DND-41 (cell line): Measurements from ENCODE around the gene BCL7C.

Source experiments
- ATAC-seq: fragments of 200-7000 bp; cut with Tn5 transposase; 3 replicates; pipeline ENCODE4 v1.9.1; 2021; ENCODE audit warnings: low read depth; ENCODE audit not compliant: insufficient read depth
- DNase-seq: peaks from one replicate; pipeline ENCODE4 v3.0.0-alpha.2; 2020
- H2AFZ ChIP-seq: 2 replicates; pipeline ENCODE4 v1.6.0; 2012; ENCODE audit warnings: low read depth, low read length
- H3K27ac ChIP-seq: 2 replicates; pipeline ENCODE4 v1.5.1; 2012; ENCODE audit warnings: low read length, inconsistent platforms
- H3K27me3 ChIP-seq: fragments of 200-600 bp; sonication (generic); 2 replicates; pipeline ENCODE4 v1.6.0; 2012; ENCODE audit warnings: low read length, mild to moderate bottlenecking, inconsistent platforms; ENCODE audit not compliant: insufficient read depth, poor library complexity
- H3K36me3 ChIP-seq: 2 replicates; pipeline ENCODE4 v1.5.1; 2012; ENCODE audit warnings: low read length, inconsistent platforms; ENCODE audit not compliant: insufficient read depth
- H3K4me1 ChIP-seq: 2 replicates; pipeline ENCODE4 v1.5.1; 2012; ENCODE audit warnings: mild to moderate bottlenecking, low read length; ENCODE audit not compliant: insufficient read depth
- H3K4me2 ChIP-seq: 2 replicates; pipeline ENCODE4 v1.6.0; 2012; ENCODE audit warnings: mild to moderate bottlenecking, moderate library complexity, low read length, inconsistent platforms; ENCODE audit not compliant: insufficient read depth
- H3K4me3 ChIP-seq, 2 experiments: fragments of 200-600 bp in 1 of 2; shearing (Covaris generic) in 1 of 2; 2 replicates each; pipeline ENCODE4 v1.5.1; 2012 to 2016; ENCODE audit warnings: inconsistent platforms in 2 of 2, low read length in 2 of 2, mild to moderate bottlenecking in 2 of 2, low read depth in 1 of 2, moderate library complexity in 1 of 2
- H3K79me2 ChIP-seq: 2 replicates; pipeline ENCODE4 v1.6.0; 2012; ENCODE audit warnings: low read length, inconsistent platforms; ENCODE audit not compliant: insufficient read depth
- H3K9ac ChIP-seq: 2 replicates; pipeline ENCODE4 v1.6.0; 2012; ENCODE audit warnings: low read depth, mild to moderate bottlenecking, inconsistent platforms, low read length, moderate library complexity
- H3K9me3 ChIP-seq: 2 replicates; pipeline ENCODE4 v1.5.1; 2012; ENCODE audit warnings: low read length, moderate library complexity, mild to moderate bottlenecking, inconsistent platforms; ENCODE audit not compliant: insufficient read depth, severe bottlenecking
- H4K20me1 ChIP-seq: 2 replicates; pipeline ENCODE4 v1.6.0; 2012; ENCODE audit warnings: low read length; ENCODE audit not compliant: insufficient read depth
- EZH2 ChIP-seq: IDR thresholded peaks from 3 replicates; pipeline ENCODE4 v1.6.1; 2012; ENCODE audit warnings: borderline replicate concordance, low read depth, mild to moderate bottlenecking, moderate library complexity, low read length, inconsistent platforms; ENCODE audit not compliant: severe bottlenecking
- TF ChIP-seq, protein P1 (sequence below): IDR thresholded peaks from 2 replicates; pipeline ENCODE4 v1.5.1; 2012; ENCODE audit warnings: borderline replicate concordance, low read length, moderate library complexity, mild to moderate bottlenecking; ENCODE audit not compliant: poor library complexity, severe bottlenecking; ENCODE audit errors: extremely low read depth

The BCL7C gene

DNA sequence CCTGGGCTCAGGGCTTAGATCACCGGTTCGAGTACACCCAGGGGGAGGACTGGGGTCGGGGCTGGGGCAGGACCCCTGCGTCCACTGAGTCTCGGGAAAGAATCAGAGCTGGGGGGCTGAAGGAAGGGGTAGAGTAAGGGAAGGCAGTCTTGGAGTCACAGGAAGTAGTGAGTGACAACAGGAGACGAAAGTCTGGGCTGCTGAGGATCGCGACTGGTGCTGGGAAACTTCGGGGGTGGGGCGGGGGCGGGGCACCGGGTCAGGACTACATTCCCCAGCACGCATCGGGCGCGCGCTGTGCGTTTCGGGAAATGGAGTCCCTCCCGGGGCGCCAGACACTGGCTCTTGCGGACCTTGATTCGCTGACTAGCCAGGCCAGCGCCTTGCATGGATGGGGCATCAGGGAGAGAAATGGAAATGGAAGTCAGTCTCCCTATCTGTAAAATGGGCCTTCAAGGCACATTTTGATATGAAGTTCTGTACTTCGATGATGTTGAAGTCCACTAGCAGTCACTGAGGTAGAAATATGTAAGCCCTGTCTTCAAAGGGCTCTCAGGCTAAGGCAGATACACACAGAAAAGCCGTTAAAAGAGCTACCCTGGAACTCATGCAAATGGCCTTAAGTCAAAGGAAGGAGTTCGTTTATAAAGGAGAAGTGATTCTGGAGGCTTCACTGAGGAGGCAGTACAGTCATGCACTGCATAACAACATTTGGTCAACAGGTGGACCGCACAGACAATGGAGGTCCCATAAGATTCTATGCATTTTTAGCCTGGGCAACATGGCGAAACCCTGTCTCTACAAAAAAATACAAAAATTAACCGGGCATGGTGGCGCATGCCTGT lies 3.2 kb upstream of the BCL7C start:
- ATAC-seq (no peak), DNase-seq (no peak)
- Histone ChIP-seq H3K4me3 (no peak overlapping the region), H3K36me3 (no peaks in the 10 kb centered on the region), H3K27ac (no peak overlapping the region), H3K4me1 (peaks cover 30% of the 10 kb centered on the region), H3K79me2 (peaks cover 4% of the 10 kb centered on the region), H3K4me2 (no peak overlapping the region), H4K20me1 (no peaks in the 10 kb centered on the region), H3K9ac (no peak overlapping the region), H2AFZ (no peak overlapping the region), H3K9me3 (no peaks in the 10 kb centered on the region), H3K27me3 (no peaks in the 10 kb centered on the region)
- no peak for TF ChIP-seq EZH2
- TF ChIP-seq, protein P1, sequence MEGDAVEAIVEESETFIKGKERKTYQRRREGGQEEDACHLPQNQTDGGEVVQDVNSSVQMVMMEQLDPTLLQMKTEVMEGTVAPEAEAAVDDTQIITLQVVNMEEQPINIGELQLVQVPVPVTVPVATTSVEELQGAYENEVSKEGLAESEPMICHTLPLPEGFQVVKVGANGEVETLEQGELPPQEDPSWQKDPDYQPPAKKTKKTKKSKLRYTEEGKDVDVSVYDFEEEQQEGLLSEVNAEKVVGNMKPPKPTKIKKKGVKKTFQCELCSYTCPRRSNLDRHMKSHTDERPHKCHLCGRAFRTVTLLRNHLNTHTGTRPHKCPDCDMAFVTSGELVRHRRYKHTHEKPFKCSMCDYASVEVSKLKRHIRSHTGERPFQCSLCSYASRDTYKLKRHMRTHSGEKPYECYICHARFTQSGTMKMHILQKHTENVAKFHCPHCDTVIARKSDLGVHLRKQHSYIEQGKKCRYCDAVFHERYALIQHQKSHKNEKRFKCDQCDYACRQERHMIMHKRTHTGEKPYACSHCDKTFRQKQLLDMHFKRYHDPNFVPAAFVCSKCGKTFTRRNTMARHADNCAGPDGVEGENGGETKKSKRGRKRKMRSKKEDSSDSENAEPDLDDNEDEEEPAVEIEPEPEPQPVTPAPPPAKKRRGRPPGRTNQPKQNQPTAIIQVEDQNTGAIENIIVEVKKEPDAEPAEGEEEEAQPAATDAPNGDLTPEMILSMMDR: no peak

DNA sequence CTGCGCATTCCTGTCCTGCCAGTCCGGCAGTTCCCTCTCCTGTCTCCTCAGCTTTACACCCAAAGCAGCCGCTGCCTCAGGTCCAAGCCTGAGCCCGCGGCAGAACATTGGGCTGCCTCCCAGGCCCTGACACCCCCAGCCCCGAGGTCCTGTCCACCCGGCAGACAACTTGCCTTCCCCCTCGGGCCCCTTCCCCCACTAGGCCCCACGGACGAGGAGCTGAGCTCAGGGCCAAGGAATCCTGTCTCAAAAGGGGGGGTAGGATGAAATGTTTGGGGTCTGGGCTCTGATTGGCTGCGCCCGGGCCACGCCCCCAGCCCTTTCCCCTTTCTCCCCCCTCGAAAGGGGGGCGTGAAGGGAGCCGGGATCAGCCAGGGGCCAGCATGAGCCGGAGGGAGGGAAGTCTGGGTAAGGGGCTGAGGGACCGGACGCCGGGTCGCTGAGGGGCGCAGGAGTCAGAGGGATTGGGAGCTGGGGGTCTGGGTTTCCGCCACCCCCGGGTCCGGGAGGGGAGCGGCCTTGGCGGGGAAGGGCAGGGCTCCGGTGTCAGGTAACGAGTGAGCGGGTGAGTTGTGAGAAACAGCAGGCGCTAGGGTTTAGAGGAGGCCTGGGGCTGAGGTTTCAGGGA lies 2.5 kb upstream of the BCL7C start, which contains the start of gene CTF1:
CTF1 (plus strand) TSS at position 354 of the 628 bp plus-strand sequence; CDS start at position 384, 30 bp downstream.
- DNase-seq: no peak
- Histone ChIP-seq H3K4me2 (no peak within 1 kb of the TSS), H3K79me2 (peaks cover 4% of the 10 kb centered on the region), H4K20me1 (no peaks in the 10 kb centered on the region), H3K4me3 (no peak within 1 kb of the TSS), H3K27ac (no peak within 1 kb of the TSS), H3K9me3 (no peaks in the 10 kb centered on the region), H3K4me1 (peaks cover 24% of the 10 kb centered on the region), H3K36me3 (no peaks in the 10 kb centered on the region), H2AFZ (no peak within 1 kb of the TSS), H3K27me3 (no peaks in the 10 kb centered on the region), H3K9ac (no peak within 1 kb of the TSS)
- no peak for TF ChIP-seq EZH2
- TF ChIP-seq, protein P1: no peak
- ATAC-seq: no peak

DNA sequence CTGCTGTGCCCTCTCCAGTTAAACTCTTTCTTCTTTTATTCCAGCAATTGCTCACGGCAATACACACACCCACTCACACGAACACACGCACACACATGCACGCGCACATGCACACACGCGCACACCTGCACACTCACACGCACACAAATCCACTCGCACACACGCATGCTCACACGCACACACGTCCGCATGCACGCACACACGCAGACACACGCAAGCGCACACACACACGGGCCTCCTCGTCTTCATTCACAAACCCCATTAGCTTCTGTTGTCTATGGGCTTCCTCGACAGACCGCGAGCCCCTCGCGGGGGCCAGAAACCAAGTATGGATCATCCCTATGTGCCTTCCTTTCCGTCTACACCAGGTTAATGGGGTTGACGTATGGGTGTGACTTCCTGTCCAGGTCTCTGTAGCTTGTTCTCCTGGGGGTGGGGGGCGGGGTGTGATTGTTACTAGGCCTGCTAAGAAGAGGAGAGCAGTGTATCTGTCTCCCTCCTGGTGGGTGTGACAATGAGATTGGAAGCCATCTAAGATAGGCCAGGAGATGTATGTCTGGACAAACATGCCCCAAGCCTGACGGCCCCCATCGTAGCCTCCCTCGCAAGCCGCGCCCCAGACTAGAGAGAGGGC lies 1.9 kb upstream of the BCL7C start:
- Histone ChIP-seq H3K79me2 (peaks cover 4% of the 10 kb centered on the region), H3K27ac (no peak overlapping the region), H3K4me2 (no peak overlapping the region), H3K27me3 (no peaks in the 10 kb centered on the region), H3K9me3 (no peaks in the 10 kb centered on the region), H3K9ac (no peak overlapping the region), H3K4me3 (no peak overlapping the region), H4K20me1 (no peaks in the 10 kb centered on the region), H2AFZ (no peak overlapping the region), H3K4me1 (peaks cover 19% of the 10 kb centered on the region), H3K36me3 (no peaks in the 10 kb centered on the region; the same call in 1 of the 2 replicates)
- ATAC-seq (no peak), DNase-seq (no peak)
- no peak for TF ChIP-seq EZH2
- TF ChIP-seq, protein P1: no peak
